HCT116 (cell line): Measurements from ENCODE around the gene TPH2. TPM values are rescaled to one million over a fixed set of nuclear protein-coding genes. Genes with fewer than 3 reads are reported as not detected.

Experiments used
- ATAC-seq: fragments of 200-7000 bp; cut with Tn5 transposase; 2 replicates; pipeline ENCODE4 v1.9.1; 2020; ENCODE audit warnings: mild to moderate bottlenecking, moderate library complexity
- BruUV-seq: library from RNA; stranded (reverse); fragments of 400-500 nt; replicated peaks from 2 replicates; lab custom pipeline; 2021; lab: Mats Ljungman, UMichigan
- CTCF ChIA-PET: fragments of 300-600 bp; sonication (Branson Sonifier 250); formaldehyde crosslinking; loops from one replicate; lab custom pipeline; 2021; ENCODE audit warnings: antibody characterized with exemption; lab: Charles Lee
- POLR2A ChIA-PET: fragments of 300-600, 350-600 bp; sonication (Branson Sonifier 250); formaldehyde crosslinking; loops from one replicate; lab custom pipeline; 2021; ENCODE audit warnings: antibody characterized with exemption; lab: Charles Lee
- RAD21 ChIA-PET, 2 experiments: fragments of 300-600 bp; sonication (Branson Sonifier 250); formaldehyde crosslinking; loops; one replicate each; lab custom pipeline; 2023; ENCODE audit warnings: low total read pairs in 2 of 2; ENCODE audit not compliant: uncharacterized antibody in 2 of 2, unreplicated experiment in 2 of 2, low non-redundant PET in 1 of 2; lab: Charles Lee
- DNase-seq: peaks from one replicate; pipeline ENCODE4 v3.0.0-alpha.2; 2010; ENCODE audit warnings: low read depth, low spot score
- H2AFZ ChIP-seq: fragments of 200-600 bp; shearing (Covaris generic), sonication (generic); 2 replicates; pipeline ENCODE4 v1.6.1; 2017; ENCODE audit warnings: low read depth, mixed run types, mixed read lengths, antibody characterized with exemption, low read length; ENCODE audit not compliant: poor library complexity, severe bottlenecking
- H3K27ac ChIP-seq: 2 replicates; pipeline ENCODE4 v1.5.1; 2012; ENCODE audit warnings: low read depth, low read length
- H3K27me3 ChIP-seq: fragments of 200-600 bp; sonication (generic); 2 replicates; pipeline ENCODE4 v1.6.1; 2016; ENCODE audit warnings: mixed run types, low read length, mixed read lengths; ENCODE audit not compliant: insufficient read depth
- H3K36me3 ChIP-seq, 2 experiments: fragments of 200-500 bp in 1 of 2; fragments of 200-600 bp in 1 of 2; sonication (Bioruptor generic) in 1 of 2; sonication (generic) in 1 of 2; 2 replicates each; pipeline versions ENCODE4 v1.5.1 to v1.6.1; 2014 to 2016; ENCODE audit warnings: low read length in 2 of 2, inconsistent platforms in 1 of 2, mixed read lengths in 1 of 2, mixed run types in 1 of 2; ENCODE audit not compliant: insufficient read depth in 2 of 2, control insufficient read depth in 1 of 2
- H3K4me1 ChIP-seq, 2 experiments: fragments of 200-600 bp in 1 of 2; sonication (generic) in 1 of 2; 2 replicates each; pipeline versions ENCODE4 v1.5.1 to v1.6.1; 2012 to 2017; ENCODE audit warnings: low read length in 2 of 2, inconsistent platforms in 1 of 2, mild to moderate bottlenecking in 1 of 2, mixed read lengths in 1 of 2, mixed run types in 1 of 2, moderate library complexity in 1 of 2; ENCODE audit not compliant: insufficient read depth in 2 of 2, control insufficient read depth in 1 of 2
- H3K4me2 ChIP-seq: fragments of 200-600 bp; sonication (generic); 2 replicates; pipeline ENCODE4 v1.6.1; 2017; ENCODE audit warnings: mixed run types, low read length, mixed read lengths
- H3K4me3 ChIP-seq, 2 experiments: fragments of 200-600 bp in 1 of 2; sonication (generic) in 1 of 2; replicated peaks in 1 of 2; 2 replicates each; pipeline ENCODE4 v1.5.1; 2011 to 2016; ENCODE audit warnings: low read length in 2 of 2, control low read depth in 1 of 2, low read depth in 1 of 2, mild to moderate bottlenecking in 1 of 2, mixed read lengths in 1 of 2, mixed run types in 1 of 2
- H3K79me2 ChIP-seq: fragments of 200-600 bp; sonication (generic); 2 replicates; pipeline ENCODE4 v1.6.1; 2017; ENCODE audit warnings: mild to moderate bottlenecking, mixed run types, low read length, moderate library complexity, mixed read lengths; ENCODE audit not compliant: insufficient read depth
- H3K9ac ChIP-seq: fragments of 200-600 bp; sonication (generic); 2 replicates; pipeline ENCODE4 v1.6.1; 2016; ENCODE audit warnings: low read length, mixed read lengths
- H3K9me2 ChIP-seq: fragments of 200-600 bp; sonication (generic), shearing (Covaris generic); 2 replicates; pipeline ENCODE4 v1.6.1; 2017; ENCODE audit warnings: mixed run types, mild to moderate bottlenecking, moderate library complexity; ENCODE audit not compliant: insufficient read depth
- H3K9me3 ChIP-seq, 2 experiments: fragments of 200-500 bp in 1 of 2; fragments of 200-600 bp in 1 of 2; sonication (Bioruptor generic) in 1 of 2; sonication (generic) in 1 of 2; 2 replicates each; pipeline ENCODE4 v1.6.1; 2014 to 2017; ENCODE audit warnings: low read length in 2 of 2, mixed read lengths in 2 of 2, inconsistent platforms in 1 of 2, low read depth in 1 of 2, mild to moderate bottlenecking in 1 of 2, mixed run types in 1 of 2, moderate library complexity in 1 of 2; ENCODE audit not compliant: control insufficient read depth in 1 of 2, insufficient read depth in 1 of 2
- H4K20me1 ChIP-seq: fragments of 200-600 bp; sonication (generic), shearing (Covaris generic); 2 replicates; pipeline ENCODE4 v1.6.1; 2017; ENCODE audit warnings: mixed run types, mild to moderate bottlenecking, moderate library complexity; ENCODE audit not compliant: insufficient read depth
- CBX3 ChIP-seq: IDR thresholded peaks from 2 replicates; pipeline ENCODE4 v1.6.1; 2012; ENCODE audit warnings: low read depth
- CEBPB ChIP-seq: IDR thresholded peaks from 2 replicates; pipeline ENCODE4 v1.6.1; 2012; ENCODE audit warnings: low read depth
- EZH2phosphoT487 ChIP-seq: fragments of 200-600 bp; IDR thresholded peaks from 2 replicates; pipeline ENCODE4 v1.6.1; 2018; ENCODE audit warnings: antibody characterized with exemption, borderline replicate concordance
- POLR2A ChIP-seq: IDR thresholded peaks from 2 replicates; pipeline ENCODE4 v1.7.0; 2011; ENCODE audit warnings: borderline replicate concordance; ENCODE audit not compliant: insufficient read depth, insufficient read length; ENCODE audit errors: extremely low read depth
- RAD21 ChIP-seq: IDR thresholded peaks from 2 replicates; pipeline ENCODE4 v1.6.1; 2012; ENCODE audit warnings: low read depth, mild to moderate bottlenecking
- SP1 ChIP-seq: IDR thresholded peaks from 2 replicates; pipeline ENCODE4 v1.6.1; 2012; ENCODE audit warnings: low read depth
- TCF7L2 ChIP-seq: IDR thresholded peaks from 2 replicates; pipeline ENCODE4 v1.7.0; 2011; ENCODE audit warnings: borderline replicate concordance, inconsistent platforms; ENCODE audit not compliant: insufficient read depth, insufficient read length; ENCODE audit errors: extremely low read depth
- intact Hi-C: fragments of 100-400 bp; cut with micrococcal nuclease; formaldehyde crosslinking; loops from 2 replicates; pipeline ENCODE4 v1.10.0; 2022
- total RNA-seq: library from RNA; stranded (reverse); gene quantifications from one replicate; pipeline ENCODE4 v1.2.1, GENCODE V29; 2021; ENCODE audit not compliant: unreplicated experiment
- TF ChIP-seq, protein P1 (sequence below), 3 experiments: fragments of 200-600 bp in 1 of 3; sonication (generic) in 1 of 3; IDR thresholded peaks in 2 of 3; conservative IDR thresholded peaks in 1 of 3; 2 replicates each; pipeline ENCODE4 v1.5.1; 2012 to 2017; ENCODE audit warnings: low read depth in 2 of 3, low read length in 2 of 3, antibody characterized with exemption in 1 of 3, borderline replicate concordance in 1 of 3, control low read depth in 1 of 3, mild to moderate bottlenecking in 1 of 3, mixed read lengths in 1 of 3, mixed run types in 1 of 3, moderate library complexity in 1 of 3; ENCODE audit not compliant: insufficient read depth in 1 of 3
- TF ChIP-seq, protein P2 (sequence below): IDR thresholded peaks from 2 replicates; pipeline ENCODE4 v1.6.1; 2012; ENCODE audit warnings: low read depth
- TF ChIP-seq, protein P3 (sequence below): IDR thresholded peaks from 2 replicates; pipeline ENCODE4 v1.6.1; 2012

TPH2 gene
- total RNA-seq, 1 experiment from 2014 or later, result not detected

DNA sequence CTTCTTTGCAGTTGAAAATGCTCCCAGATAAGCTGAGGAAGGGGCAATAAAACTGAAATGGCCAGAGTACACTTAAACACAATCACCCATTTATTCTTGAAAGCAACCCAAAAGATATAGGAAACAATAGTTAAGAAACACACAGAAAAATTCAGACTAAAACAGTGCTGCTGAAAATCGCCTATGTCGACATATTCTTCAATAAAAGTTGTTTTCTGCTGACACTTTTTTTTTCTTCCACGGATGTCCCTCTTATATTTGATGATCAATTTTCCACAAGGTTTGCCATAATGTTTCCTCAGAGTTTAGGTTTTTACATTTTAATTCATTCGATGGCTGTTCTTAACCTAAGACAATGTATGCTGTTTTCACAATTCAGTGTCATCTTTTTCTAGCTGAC, 74.2 kb downstream of the TPH2 start:
- ChIA-PET POLR2A (no interaction called here), RAD21 (no interaction called here), CTCF (no interaction called here)
- no peaks in the 10 kb centered on the region; the same call in 1 of the 2 replicates for H3K27me3 ChIP-seq
- intact Hi-C loops, result no loop called here
- no peak overlapping the region for H2AFZ ChIP-seq
- no peaks in the 10 kb centered on the region for H3K36me3 ChIP-seq
- H3K79me2 ChIP-seq, result no peaks in the 10 kb centered on the region
- TF ChIP-seq EZH2phosphoT487 (no peak), CEBPB (no peak), RAD21 (no peak), POLR2A (no peak), TCF7L2 (no peak), CBX3 (no peak), SP1 (no peak)
- TF ChIP-seq, protein P1, sequence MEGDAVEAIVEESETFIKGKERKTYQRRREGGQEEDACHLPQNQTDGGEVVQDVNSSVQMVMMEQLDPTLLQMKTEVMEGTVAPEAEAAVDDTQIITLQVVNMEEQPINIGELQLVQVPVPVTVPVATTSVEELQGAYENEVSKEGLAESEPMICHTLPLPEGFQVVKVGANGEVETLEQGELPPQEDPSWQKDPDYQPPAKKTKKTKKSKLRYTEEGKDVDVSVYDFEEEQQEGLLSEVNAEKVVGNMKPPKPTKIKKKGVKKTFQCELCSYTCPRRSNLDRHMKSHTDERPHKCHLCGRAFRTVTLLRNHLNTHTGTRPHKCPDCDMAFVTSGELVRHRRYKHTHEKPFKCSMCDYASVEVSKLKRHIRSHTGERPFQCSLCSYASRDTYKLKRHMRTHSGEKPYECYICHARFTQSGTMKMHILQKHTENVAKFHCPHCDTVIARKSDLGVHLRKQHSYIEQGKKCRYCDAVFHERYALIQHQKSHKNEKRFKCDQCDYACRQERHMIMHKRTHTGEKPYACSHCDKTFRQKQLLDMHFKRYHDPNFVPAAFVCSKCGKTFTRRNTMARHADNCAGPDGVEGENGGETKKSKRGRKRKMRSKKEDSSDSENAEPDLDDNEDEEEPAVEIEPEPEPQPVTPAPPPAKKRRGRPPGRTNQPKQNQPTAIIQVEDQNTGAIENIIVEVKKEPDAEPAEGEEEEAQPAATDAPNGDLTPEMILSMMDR (IDR thresholded peaks at IDR 0.05 in 2 of 3, conservative IDR thresholded peaks at IDR 0.05 in 1 of 3; ENCODE audit: borderline replicate concordance in 1 of 3, insufficient read depth in 1 of 3, low read depth in 2 of 3, low read length in 2 of 3), result no peak
- TF ChIP-seq, protein P2, sequence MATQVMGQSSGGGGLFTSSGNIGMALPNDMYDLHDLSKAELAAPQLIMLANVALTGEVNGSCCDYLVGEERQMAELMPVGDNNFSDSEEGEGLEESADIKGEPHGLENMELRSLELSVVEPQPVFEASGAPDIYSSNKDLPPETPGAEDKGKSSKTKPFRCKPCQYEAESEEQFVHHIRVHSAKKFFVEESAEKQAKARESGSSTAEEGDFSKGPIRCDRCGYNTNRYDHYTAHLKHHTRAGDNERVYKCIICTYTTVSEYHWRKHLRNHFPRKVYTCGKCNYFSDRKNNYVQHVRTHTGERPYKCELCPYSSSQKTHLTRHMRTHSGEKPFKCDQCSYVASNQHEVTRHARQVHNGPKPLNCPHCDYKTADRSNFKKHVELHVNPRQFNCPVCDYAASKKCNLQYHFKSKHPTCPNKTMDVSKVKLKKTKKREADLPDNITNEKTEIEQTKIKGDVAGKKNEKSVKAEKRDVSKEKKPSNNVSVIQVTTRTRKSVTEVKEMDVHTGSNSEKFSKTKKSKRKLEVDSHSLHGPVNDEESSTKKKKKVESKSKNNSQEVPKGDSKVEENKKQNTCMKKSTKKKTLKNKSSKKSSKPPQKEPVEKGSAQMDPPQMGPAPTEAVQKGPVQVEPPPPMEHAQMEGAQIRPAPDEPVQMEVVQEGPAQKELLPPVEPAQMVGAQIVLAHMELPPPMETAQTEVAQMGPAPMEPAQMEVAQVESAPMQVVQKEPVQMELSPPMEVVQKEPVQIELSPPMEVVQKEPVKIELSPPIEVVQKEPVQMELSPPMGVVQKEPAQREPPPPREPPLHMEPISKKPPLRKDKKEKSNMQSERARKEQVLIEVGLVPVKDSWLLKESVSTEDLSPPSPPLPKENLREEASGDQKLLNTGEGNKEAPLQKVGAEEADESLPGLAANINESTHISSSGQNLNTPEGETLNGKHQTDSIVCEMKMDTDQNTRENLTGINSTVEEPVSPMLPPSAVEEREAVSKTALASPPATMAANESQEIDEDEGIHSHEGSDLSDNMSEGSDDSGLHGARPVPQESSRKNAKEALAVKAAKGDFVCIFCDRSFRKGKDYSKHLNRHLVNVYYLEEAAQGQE, result no peak
- TF ChIP-seq, protein P3, sequence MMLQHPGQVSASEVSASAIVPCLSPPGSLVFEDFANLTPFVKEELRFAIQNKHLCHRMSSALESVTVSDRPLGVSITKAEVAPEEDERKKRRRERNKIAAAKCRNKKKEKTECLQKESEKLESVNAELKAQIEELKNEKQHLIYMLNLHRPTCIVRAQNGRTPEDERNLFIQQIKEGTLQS, result no peak
- H3K27ac ChIP-seq, result no peak overlapping the region
- no peaks in the 10 kb centered on the region for H3K9me2 ChIP-seq
- no peak for DNase-seq
- BruUV-seq, result no TSS peak
- no peaks in the 10 kb centered on the region for H3K9me3 ChIP-seq
- ATAC-seq, result no peak
- no peaks in the 10 kb centered on the region for H3K4me1 ChIP-seq
- no peak overlapping the region for H3K9ac ChIP-seq
- no peak overlapping the region for H3K4me3 ChIP-seq
- H4K20me1 ChIP-seq, result no peaks in the 10 kb centered on the region
- no peak overlapping the region for H3K4me2 ChIP-seq
